ENCODE measurements around the gene LUM. TPM values are rescaled to one million over a fixed set of nuclear protein-coding genes. Genes with fewer than 3 reads are reported as not detected.

LUM gene
- total RNA-seq, 1 donor from 2014 or later: 33.9 TPM

DNA sequence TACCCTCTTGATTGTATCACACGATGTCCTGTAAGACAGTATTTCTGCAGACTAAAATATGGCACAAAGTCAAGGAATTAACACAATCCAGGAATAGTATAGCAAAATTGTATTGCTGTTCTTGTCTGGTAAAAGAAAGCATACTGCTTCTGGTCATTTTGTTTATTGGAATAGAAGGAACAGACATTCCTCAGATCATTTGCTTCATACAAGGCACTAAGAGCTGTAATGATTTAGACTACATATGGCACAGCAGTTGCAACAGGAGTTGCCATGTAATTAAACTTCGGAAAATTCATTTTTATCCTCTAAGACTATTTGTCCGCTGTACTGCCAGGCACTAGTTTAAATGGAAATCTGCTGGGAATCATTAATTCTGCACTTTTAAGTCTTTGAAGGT lies 45.9 kb downstream of the LUM start:
- H3K9me3 Mint-ChIP-seq: no peaks in the 10 kb centered on the region
- TF ChIP-seq, protein P1, sequence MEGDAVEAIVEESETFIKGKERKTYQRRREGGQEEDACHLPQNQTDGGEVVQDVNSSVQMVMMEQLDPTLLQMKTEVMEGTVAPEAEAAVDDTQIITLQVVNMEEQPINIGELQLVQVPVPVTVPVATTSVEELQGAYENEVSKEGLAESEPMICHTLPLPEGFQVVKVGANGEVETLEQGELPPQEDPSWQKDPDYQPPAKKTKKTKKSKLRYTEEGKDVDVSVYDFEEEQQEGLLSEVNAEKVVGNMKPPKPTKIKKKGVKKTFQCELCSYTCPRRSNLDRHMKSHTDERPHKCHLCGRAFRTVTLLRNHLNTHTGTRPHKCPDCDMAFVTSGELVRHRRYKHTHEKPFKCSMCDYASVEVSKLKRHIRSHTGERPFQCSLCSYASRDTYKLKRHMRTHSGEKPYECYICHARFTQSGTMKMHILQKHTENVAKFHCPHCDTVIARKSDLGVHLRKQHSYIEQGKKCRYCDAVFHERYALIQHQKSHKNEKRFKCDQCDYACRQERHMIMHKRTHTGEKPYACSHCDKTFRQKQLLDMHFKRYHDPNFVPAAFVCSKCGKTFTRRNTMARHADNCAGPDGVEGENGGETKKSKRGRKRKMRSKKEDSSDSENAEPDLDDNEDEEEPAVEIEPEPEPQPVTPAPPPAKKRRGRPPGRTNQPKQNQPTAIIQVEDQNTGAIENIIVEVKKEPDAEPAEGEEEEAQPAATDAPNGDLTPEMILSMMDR (conservative IDR thresholded peaks at IDR 0.05): no peak
- no peak overlapping the region for H3K27ac Mint-ChIP-seq (ENCODE audit: unreplicated experiment)
- no peak overlapping the region for H3K4me3 Mint-ChIP-seq
- DNase-seq (ENCODE audit: low read depth, low spot score): no peak
- no peaks in the 10 kb centered on the region for H3K4me1 Mint-ChIP-seq
- H3K36me3 Mint-ChIP-seq (ENCODE audit: low read depth): no peaks in the 10 kb centered on the region
- H3K27me3 Mint-ChIP-seq (ENCODE audit: low read depth): no peaks in the 10 kb centered on the region

DNA sequence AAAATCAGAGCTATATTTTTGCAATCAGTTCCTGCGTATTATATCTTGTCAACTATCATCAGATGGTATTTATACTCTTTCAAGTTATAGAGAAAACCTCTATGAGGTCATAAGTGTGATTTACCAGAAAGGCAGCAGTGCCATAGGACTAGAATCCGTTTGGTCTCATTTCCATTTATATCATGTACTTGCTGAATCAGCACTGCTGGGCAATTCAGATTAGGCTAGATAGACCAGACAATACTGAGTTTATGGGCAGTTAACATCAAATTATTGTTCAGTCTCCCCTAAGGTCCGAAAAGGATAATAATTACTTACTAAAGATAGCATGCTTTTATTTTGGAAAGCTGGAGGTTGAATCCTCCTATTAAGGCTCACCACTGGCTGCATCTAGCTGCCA lies 46.7 kb downstream of the LUM start:
- H3K9me3 Mint-ChIP-seq: no peaks in the 10 kb centered on the region
- H3K4me3 Mint-ChIP-seq: no peak overlapping the region
- DNase-seq (ENCODE audit: low read depth, low spot score): no peak
- no peak overlapping the region for H3K27ac Mint-ChIP-seq (ENCODE audit: unreplicated experiment)
- TF ChIP-seq, protein P1 (conservative IDR thresholded peaks at IDR 0.05): no peak
- no peaks in the 10 kb centered on the region for H3K36me3 Mint-ChIP-seq (ENCODE audit: low read depth)
- H3K27me3 Mint-ChIP-seq (ENCODE audit: low read depth): no peaks in the 10 kb centered on the region
- no peaks in the 10 kb centered on the region for H3K4me1 Mint-ChIP-seq

DNA sequence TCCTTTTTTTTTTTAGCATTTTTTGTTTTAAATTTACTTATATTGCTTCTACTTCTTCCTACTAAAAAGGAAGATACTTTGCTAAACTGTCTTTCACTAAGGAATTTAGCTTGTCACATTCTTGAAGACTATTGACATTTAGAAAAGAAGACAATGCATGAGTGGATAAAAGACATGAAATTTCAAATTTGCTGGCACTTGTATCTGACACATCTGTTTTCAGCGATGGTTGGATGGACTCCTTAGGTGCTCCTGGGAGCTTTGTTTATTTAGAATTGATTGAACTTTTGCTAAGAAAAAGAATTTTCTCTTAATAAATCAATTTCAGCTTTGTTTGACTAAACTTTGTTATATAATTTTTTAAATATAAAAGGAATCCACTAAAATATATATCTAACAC lies 50.2 kb downstream of the LUM start:
- Mint-ChIP-seq H3K4me3 (no peak overlapping the region), H3K27ac (ENCODE audit: unreplicated experiment) (no peak overlapping the region), H3K27me3 (ENCODE audit: low read depth) (no peaks in the 10 kb centered on the region), H3K9me3 (no peaks in the 10 kb centered on the region), H3K4me1 (no peaks in the 10 kb centered on the region), H3K36me3 (ENCODE audit: low read depth) (no peaks in the 10 kb centered on the region)
- no peak for DNase-seq (ENCODE audit: low read depth, low spot score)
- TF ChIP-seq, protein P1 (conservative IDR thresholded peaks at IDR 0.05): no peak

GRCh38 chr12:91059211-91059610 lies 52.1 kb downstream of the LUM start:
- no peaks in the 10 kb centered on the region for H3K36me3 Mint-ChIP-seq (ENCODE audit: low read depth)
- DNase-seq (ENCODE audit: low read depth, low spot score): no peak
- H3K27ac Mint-ChIP-seq (ENCODE audit: unreplicated experiment): no peak overlapping the region
- no peaks in the 10 kb centered on the region for H3K4me1 Mint-ChIP-seq
- H3K9me3 Mint-ChIP-seq: no peaks in the 10 kb centered on the region
- H3K27me3 Mint-ChIP-seq (ENCODE audit: low read depth): no peaks in the 10 kb centered on the region
- H3K4me3 Mint-ChIP-seq: no peak overlapping the region
- TF ChIP-seq, protein P1 (conservative IDR thresholded peaks at IDR 0.05): no peak

DNA sequence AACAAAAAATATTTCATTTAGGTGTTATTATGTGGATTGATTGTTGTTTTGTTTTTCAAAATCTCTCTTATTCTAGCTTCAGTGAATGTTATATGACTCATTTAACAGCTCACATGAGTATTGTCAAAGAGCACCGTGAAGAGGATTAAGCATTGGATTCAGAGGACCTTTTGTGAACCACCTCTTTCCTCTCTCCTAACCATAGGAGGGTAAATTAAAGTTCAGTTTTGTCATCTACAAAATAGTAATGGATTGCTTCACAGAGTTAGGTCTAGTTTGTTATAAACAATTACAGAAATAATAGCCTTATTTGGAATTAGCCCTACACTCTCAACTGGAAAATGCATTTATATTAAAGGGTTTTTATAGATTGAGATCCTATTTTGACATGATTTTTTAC lies 52.5 kb downstream of the LUM start:
- Mint-ChIP-seq H3K36me3 (ENCODE audit: low read depth) (no peaks in the 10 kb centered on the region), H3K4me1 (no peaks in the 10 kb centered on the region), H3K27me3 (ENCODE audit: low read depth) (no peaks in the 10 kb centered on the region), H3K27ac (ENCODE audit: unreplicated experiment) (no peak overlapping the region), H3K4me3 (no peak overlapping the region), H3K9me3 (no peaks in the 10 kb centered on the region)
- TF ChIP-seq, protein P1 (conservative IDR thresholded peaks at IDR 0.05): no peak
- no peak for DNase-seq (ENCODE audit: low read depth, low spot score)
